Stimulated activated CD4-positive, alpha-beta T cell treated with anti-CD3 and anti-CD28 coated beads, TNF-alpha, amount 100 ng/mL, for 4 hours (primary cell): ENCODE measurements around the gene MCEMP1.

Experiments
- DNase-seq, 3 experiments: peaks; one replicate each; pipeline ENCODE4 v3.0.0-alpha.2; 2020; ENCODE audit warnings: low read depth in 3 of 3

MCEMP1 gene

GRCh38 chr19:7729211-7729610 lies 52.3 kb downstream of the MCEMP1 start:
- DNase-seq = no peak
